ENCODE measurements around the gene PPP2R5C.

Gene PPP2R5C

DNA sequence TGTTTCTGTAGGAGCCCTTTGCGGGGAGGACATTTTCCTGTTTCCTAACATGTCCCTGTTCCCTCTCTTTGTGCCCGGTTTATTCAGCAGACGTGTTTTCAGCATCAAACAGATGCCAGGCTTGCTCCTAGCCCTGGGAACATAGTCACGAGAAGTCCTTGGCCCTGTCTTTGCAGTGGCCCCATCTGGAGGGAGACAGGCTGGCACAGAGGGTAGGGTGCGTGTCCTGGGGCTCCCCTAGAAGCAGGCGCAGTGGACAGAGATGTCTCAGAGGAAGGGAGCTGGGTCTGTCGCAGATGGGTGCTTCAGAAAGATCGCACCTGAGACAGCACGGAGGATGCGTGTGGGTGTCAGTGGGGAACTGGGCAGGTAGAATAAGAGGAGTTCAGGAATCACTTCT is 127.9 kb downstream of the PPP2R5C start:
- DNase-seq = no peak

- DNase-seq = no peak
Observed at GRCh38 chr14:101889898-101890297, 128.4 kb downstream of the PPP2R5C start.

GRCh38 chr14:101891471-101891870 is 130.0 kb downstream of the PPP2R5C start:
- no peak for DNase-seq

- no peak for DNase-seq
Observed at GRCh38 chr14:101893759-101894158, 132.2 kb downstream of the PPP2R5C start.

- no peak for DNase-seq
Observed at GRCh38 chr14:101894365-101895081, 133.0 kb downstream of the PPP2R5C start.

- peak in 1 of 2 donors; percentile 8 for DNase-seq
Observed at GRCh38 chr14:101895256-101895655, 133.7 kb downstream of the PPP2R5C start.

DNA sequence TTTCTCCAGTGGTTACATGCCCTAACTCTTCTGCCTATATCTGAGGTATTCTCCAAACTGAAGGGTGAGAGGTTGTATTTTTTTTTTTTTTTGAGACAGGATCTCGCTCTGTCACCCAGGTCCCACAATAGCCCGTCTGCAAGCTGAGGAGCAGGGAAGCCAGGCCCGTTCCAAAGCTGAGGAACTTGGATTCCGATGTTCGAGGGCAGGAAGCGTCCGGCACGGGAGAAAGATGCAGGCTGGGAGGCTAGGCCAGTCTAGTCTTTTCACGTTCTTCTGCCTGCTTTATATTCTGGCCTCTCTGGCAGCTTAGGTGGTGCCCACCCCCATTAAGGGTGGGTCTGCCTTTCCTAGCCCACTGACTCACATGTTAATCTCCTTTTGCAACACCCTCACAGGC is 135.8 kb downstream of the PPP2R5C start:
- DNase-seq = no peak

DNA sequence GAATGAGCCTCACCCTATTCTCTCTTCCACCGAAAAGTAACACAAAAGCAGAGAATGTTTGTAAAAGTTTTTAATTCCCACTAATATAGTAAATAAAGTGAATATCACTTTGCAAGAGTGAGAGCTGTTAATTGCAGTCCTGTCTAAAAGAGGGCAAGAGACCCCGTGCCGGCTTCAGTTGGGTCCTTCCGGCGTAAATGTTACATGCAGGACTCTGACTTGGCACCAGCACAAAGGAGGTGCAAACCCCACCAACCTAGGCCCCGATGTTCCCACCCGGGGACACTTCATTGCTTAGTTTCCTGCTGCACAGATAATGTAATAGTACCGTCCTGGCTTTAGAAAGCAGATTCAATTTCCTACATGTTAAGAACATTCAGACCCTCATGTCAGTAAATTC is 136.9 kb downstream of the PPP2R5C start:
- DNase-seq = no peak

GRCh38 chr14:101899263-101899662 is 137.8 kb downstream of the PPP2R5C start:
- DNase-seq = no peak

DNA sequence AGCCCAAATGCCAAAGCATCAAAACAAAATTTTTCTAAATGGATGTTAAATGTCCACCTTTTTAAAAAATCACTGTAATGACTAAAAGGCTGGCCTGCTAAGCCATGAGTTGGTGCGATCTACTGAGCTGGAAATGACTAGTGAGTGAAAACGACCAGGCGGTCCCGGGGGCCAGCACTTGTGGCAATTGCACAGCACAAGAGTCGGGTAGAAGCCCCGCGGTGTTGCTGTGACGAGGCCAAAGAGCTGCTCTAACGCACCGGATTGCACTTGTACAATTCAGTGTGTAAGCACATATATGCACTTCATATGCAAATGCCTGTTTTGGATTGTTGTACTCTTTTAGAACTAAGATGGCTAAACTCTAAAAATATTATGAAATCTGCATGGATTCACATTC is 138.7 kb downstream of the PPP2R5C start:
- no peak for DNase-seq

DNA sequence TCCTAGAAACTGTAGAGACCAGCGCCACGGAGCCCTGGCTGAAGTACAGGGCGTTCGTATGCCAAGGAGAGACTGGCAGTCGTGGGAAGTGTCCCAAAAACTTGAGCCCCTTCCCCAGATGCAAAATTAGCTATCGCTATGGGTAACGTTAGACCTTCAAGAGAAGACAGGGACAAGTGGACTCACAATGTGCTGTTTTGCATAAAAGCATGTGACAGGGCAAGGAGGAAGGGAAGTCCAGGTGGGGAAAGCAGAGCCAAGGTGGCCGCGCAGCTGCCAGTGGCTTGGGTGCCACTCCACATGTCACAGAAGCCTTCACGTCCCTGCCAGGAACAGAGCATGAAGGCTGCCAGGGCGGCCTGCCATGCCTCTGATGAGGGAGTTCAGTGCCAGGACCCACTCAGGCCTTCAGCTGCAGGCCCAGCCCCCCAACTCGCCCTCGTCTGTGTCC is 141.6 kb downstream of the PPP2R5C start:
- no peak for DNase-seq

DNA sequence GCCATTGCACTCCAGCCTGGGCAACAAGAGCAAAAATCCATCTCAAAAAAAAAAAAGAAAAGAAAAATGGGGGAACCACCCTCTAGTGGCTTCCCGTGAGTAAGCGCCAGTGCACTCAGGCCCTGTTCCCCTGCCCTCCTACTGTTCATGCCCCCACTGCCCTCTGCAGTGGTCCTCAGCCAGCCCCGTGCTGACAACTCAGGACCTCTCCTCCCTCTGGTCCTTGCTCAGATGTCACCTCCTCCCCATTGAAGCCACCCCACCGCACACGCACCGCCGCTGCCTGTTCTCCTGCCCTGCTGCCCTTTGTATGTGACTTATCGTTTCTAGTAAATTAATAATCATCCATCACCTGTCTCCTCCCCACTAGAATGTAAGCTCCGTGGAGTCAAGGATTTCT is 144.1 kb downstream of the PPP2R5C start:
- no peak for DNase-seq

- no peak for DNase-seq
Observed at GRCh38 chr14:101906645-101907044, 145.1 kb downstream of the PPP2R5C start.

GRCh38 chr14:101907619-101908018 is 146.1 kb downstream of the PPP2R5C start:
- no peak for DNase-seq

DNA sequence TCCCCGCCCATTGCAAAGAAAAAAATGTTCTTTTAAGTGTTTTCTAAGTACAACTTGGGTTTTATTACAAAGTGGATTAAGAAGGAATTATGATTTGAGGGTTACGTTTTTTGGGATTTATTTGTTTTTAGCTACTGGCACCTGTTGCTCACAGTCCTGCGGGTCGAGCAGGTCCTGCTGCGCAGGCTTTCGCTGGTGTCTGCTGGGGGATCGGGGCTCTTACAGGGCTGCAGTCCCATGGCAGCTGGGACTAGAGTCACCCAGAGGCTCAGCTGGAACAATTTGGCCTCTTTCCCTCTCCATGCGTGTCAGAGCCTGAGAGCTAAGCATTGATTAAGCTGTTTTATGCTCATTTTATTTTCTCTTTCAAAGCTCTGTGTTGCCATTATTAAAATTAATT is 147.3 kb downstream of the PPP2R5C start:
- no peak for DNase-seq

GRCh38 chr14:101909371-101910096 is 148.0 kb downstream of the PPP2R5C start:
- DNase-seq = no peak

DNA sequence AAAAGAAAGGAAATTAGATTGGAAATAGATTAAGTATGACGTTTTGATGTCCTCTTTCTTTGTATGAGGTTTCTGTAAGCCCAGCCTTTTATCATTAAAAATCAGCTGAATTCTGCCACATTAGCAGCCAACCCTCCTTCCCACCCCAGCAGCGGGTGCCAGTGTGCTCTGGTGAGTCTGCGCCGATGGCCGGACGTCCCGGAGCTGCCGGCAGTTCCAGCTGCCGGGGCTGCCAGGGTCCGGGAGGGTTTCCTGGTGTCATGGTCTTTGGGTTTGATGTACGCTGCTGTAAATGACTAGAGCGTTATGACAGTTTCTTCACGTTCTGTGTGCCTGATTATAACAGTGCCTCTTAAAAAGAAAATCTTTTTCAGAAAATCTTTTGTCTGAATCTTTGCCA is 151.3 kb downstream of the PPP2R5C start:
- DNase-seq = no peak

- DNase-seq = no peak
Observed at GRCh38 chr14:101914083-101914482, 152.6 kb downstream of the PPP2R5C start.

DNA sequence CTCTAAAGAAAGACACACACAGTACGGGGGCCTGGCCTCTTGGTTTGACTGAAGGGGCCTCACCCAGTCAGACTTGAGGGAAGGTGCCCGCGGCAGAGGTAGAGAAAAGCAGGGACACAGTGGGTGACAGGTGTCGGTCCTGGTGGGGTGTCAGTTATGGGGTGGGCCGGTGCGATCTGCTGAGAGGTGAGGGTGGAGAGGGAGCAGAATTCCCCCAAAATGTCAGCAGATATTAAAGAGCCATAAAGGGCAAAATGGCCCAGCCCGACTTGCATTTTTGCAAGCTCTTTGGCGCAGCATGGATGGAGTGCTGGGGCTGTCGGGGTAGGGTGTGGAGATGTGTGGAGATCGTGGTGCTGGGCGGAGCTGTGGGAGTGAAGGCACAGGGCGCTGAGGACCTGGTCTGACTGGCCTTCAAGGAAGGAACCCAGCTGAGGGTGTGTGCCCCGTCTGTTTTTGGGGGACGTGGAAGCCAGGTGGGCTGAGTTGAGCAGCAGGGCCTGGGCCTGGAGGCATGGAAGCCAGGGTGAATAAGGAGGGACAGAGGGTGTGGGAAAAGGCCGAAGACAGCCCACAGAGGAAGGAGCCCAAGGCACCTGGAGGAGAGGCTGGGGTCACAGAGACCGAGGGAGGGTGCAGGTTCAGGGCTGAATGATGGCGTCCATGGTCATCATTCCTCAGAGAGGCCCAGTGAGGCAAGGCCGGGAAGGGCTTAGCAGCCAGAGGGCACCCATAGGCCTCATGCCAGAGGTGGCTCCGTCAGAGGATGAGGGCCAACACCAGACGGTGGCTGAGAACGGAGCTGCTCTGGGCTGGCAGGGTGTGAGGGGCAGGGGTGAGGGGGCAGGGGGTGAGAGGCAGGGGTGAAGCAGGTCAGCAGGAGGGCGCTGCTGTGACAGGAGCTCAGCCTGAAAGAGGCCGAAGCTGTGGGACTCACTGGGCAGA is 154.6 kb downstream of the PPP2R5C start:
- no peak for DNase-seq

GRCh38 chr14:101916816-101917412 is 155.4 kb downstream of the PPP2R5C start:
- no peak for DNase-seq

GRCh38 chr14:101917413-101918017 is 156.0 kb downstream of the PPP2R5C start:
- no peak for DNase-seq
